ENCODE results near the gene NDUFB8. TPM values are rescaled to one million over a fixed set of nuclear protein-coding genes. Genes with fewer than 3 reads are reported as not detected.

The NDUFB8 gene
- total RNA-seq, 2 donors from 2014 or later = 162 to 192 TPM

DNA sequence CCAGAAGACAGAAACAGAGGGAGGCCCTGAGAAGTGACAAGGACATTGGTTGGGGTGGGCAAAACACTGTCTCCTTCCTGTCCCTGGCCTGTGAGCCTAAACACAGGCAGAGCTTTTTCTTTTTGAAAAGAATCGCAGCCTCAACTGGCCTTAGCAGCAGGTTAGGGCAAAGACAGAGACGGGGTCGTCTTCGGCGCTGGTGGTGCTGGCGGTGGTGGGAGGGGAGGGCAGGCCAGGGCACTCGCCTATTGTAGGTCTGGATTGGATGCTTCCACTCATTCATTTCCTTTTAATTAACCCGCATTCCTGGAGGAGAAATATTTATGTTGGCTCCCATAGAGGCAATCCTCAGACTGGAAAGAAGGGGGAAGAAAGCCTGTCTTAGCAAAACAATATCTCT lies 44.3 kb downstream of the NDUFB8 start:
- no peak overlapping the region for H3K4me3 ChIP-seq (ENCODE audit: low read length)
- WGBS, 2 experiments (ENCODE audit: insufficient coverage in 1 of 2, insufficient read length in 1 of 2) = 2% methylated on average over 5 of the region's 8 CpGs; no CpG with 5 or more reads in 1 of the 2 experiments
- TF ChIP-seq CTCF (conservative IDR thresholded peaks at IDR 0.05) = no peak
- no peaks in the 10 kb centered on the region for H3K9me3 ChIP-seq (ENCODE audit: control insufficient read depth, low read length)
- no peaks in the 10 kb centered on the region for H3K9me3 Mint-ChIP-seq
- peak overlapping the region; percentile 16 for H3K4me3 Mint-ChIP-seq
- peaks cover 28% of the 10 kb centered on the region for H3K4me1 ChIP-seq (ENCODE audit: control insufficient read depth, insufficient read depth, low read length)
- peaks cover 17% of the 10 kb centered on the region for H3K36me3 Mint-ChIP-seq (ENCODE audit: low read depth)
- H3K27ac Mint-ChIP-seq = no peak overlapping the region
- H3K4me1 Mint-ChIP-seq = peaks cover 40% of the 10 kb centered on the region
- peak; percentile 75 for DNase-seq
- peak overlapping the region; percentile 62 for H3K27ac ChIP-seq (ENCODE audit: low read depth, low read length)
- H3K27me3 ChIP-seq (ENCODE audit: control insufficient read depth, insufficient read depth, low read length, poor library complexity, severe bottlenecking) = peaks cover 97% of the 10 kb centered on the region
- H3K9ac ChIP-seq (ENCODE audit: extremely low read depth, low read length, poor library complexity, severe bottlenecking) = no peak overlapping the region
- H3K36me3 ChIP-seq (ENCODE audit: control insufficient read depth, insufficient read depth, low read length) = no peaks in the 10 kb centered on the region
- peaks cover 99% of the 10 kb centered on the region for H3K27me3 Mint-ChIP-seq (ENCODE audit: insufficient read depth)

- no peaks in the 10 kb centered on the region for H3K9me3 ChIP-seq (ENCODE audit: control insufficient read depth, low read length)
- peaks cover 40% of the 10 kb centered on the region for H3K4me1 Mint-ChIP-seq
- peaks cover 97% of the 10 kb centered on the region for H3K27me3 ChIP-seq (ENCODE audit: control insufficient read depth, insufficient read depth, low read length, poor library complexity, severe bottlenecking)
- H3K27me3 Mint-ChIP-seq (ENCODE audit: insufficient read depth) = peaks cover 100% of the 10 kb centered on the region
- WGBS, 2 experiments (ENCODE audit: insufficient coverage in 1 of 2, insufficient read length in 1 of 2) = 72 to 81% methylated on average over 5 of the region's 5 CpGs
- no peaks in the 10 kb centered on the region for H3K36me3 ChIP-seq (ENCODE audit: control insufficient read depth, insufficient read depth, low read length)
- H3K9ac ChIP-seq (ENCODE audit: extremely low read depth, low read length, poor library complexity, severe bottlenecking) = no peak overlapping the region
- H3K9me3 Mint-ChIP-seq = no peaks in the 10 kb centered on the region
- no peak overlapping the region for H3K27ac ChIP-seq (ENCODE audit: low read depth, low read length)
- no peak overlapping the region for H3K4me3 ChIP-seq (ENCODE audit: low read length)
- peaks cover 28% of the 10 kb centered on the region for H3K4me1 ChIP-seq (ENCODE audit: control insufficient read depth, insufficient read depth, low read length)
- H3K4me3 Mint-ChIP-seq = no peak overlapping the region
- DNase-seq = no peak
- no peak for TF ChIP-seq CTCF (conservative IDR thresholded peaks at IDR 0.05)
- H3K27ac Mint-ChIP-seq = no peak overlapping the region
- H3K36me3 Mint-ChIP-seq (ENCODE audit: low read depth) = peaks cover 6% of the 10 kb centered on the region
Measured at GRCh38 chr10:100483876-100484666, 45.6 kb downstream of the NDUFB8 start.

DNA sequence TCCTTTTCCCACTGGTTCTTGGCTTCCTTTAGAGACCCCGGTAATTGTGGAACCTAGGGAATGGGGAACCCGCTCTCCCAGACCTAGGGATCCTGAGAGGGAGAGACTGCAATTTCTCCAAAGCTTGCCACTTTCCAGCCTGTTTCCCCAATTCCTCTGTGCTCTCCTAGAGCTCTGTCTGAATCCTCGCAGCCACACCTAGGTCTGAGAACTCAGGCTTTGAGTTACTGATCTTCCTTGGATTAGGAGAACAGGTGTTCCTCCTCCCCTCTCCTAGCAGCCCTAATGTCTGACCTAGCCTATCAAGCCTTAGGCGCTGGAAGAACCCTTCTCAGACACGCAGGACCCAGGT lies 46.9 kb downstream of the NDUFB8 start:
- Histone ChIP-seq H3K4me1 (ENCODE audit: control insufficient read depth, insufficient read depth, low read length) (peaks cover 28% of the 10 kb centered on the region), H3K4me3 (ENCODE audit: low read length) (no peak overlapping the region), H3K9ac (ENCODE audit: extremely low read depth, low read length, poor library complexity, severe bottlenecking) (no peak overlapping the region), H3K36me3 (ENCODE audit: control insufficient read depth, insufficient read depth, low read length) (no peaks in the 10 kb centered on the region), H3K9me3 (ENCODE audit: control insufficient read depth, low read length) (no peaks in the 10 kb centered on the region), H3K27ac (ENCODE audit: low read depth, low read length) (no peak overlapping the region), H3K27me3 (ENCODE audit: control insufficient read depth, insufficient read depth, low read length, poor library complexity, severe bottlenecking) (peaks cover 97% of the 10 kb centered on the region)
- Mint-ChIP-seq H3K27me3 (ENCODE audit: insufficient read depth) (peaks cover 100% of the 10 kb centered on the region), H3K4me1 (peaks cover 40% of the 10 kb centered on the region), H3K36me3 (ENCODE audit: low read depth) (peaks cover under 1% of the 10 kb centered on the region), H3K9me3 (no peaks in the 10 kb centered on the region), H3K4me3 (peak overlapping the region; percentile 49), H3K27ac (no peak overlapping the region)
- no peak for DNase-seq
- 46% methylated on average over 5 of the region's 5 CpGs; no CpG with 5 or more reads in 1 of the 2 experiments for WGBS, 2 experiments (ENCODE audit: insufficient coverage in 1 of 2, insufficient read length in 1 of 2)
- TF ChIP-seq CTCF (conservative IDR thresholded peaks at IDR 0.05) = peak; percentile 46

All from endodermal cell (in vitro differentiated cells).